Motor neuron (in vitro differentiated cells): ENCODE data around the gene NR1I2. TPM values are rescaled to one million over a fixed set of nuclear protein-coding genes. Genes with fewer than 3 reads are reported as not detected.
A peak's percentile ranks its signal among the peaks of the same experiment; 100 is the strongest.

Experiments
- ATAC-seq, 8 experiments: fragments of 200-7000 bp; cut with Tn5 transposase; replicated peaks in 6 of 8; 2 replicates each; pipeline ENCODE4 v1.8.0; 2021; ENCODE audit warnings: mild to moderate bottlenecking in 8 of 8, moderate library complexity in 8 of 8
- H3K27ac ChIP-seq, 2 donors: fragments of 250-450 bp; sonication (Bioruptor Pico); 2 replicates each; pipeline ENCODE4 v1.9.0; 2021; ENCODE audit warnings: antibody characterized with exemption in 2 of 2, mild to moderate bottlenecking in 2 of 2, moderate library complexity in 1 of 2
- H3K4me1 ChIP-seq, 2 donors: fragments of 250-450 bp; sonication (Bioruptor Pico); replicated peaks in 1 of 2; 2 replicates each; pipeline ENCODE4 v1.6.1; 2021; ENCODE audit warnings: antibody characterized with exemption in 2 of 2, mild to moderate bottlenecking in 2 of 2, moderate library complexity in 1 of 2
- H3K4me3 ChIP-seq, 5 donors: fragments of 250-450 bp; sonication (Bioruptor Pico); 2 replicates each; pipeline ENCODE4 v1.9.0; 2021; ENCODE audit warnings: antibody characterized with exemption in 5 of 5, mild to moderate bottlenecking in 5 of 5, moderate library complexity in 4 of 5
- WGBS, 10 experiments: fragments of 450-650 bp; shearing (Covaris generic); methylation state at CpG; one replicate each; pipeline ENCODE4 v1.0.0; 2022; 5-methylcytosine and 5-hydroxymethylcytosine counted together
- in situ Hi-C, 9 experiments: fragments of 400-800 bp; cut with MboI; loops; one replicate each; pipeline ENCODE4 v1.15.0; 2021; ENCODE audit warnings: low sequenced_read_pairs in 9 of 9, low pct_unique_long_range_greater_than_20kb in 2 of 9; ENCODE audit not compliant: unreplicated experiment in 9 of 9
- total RNA-seq, 8 experiments: library from RNA; unstranded; fragments of 300-600 nt; gene quantifications; 2 replicates each; pipeline versions ENCODE4 v1.2.3 to v1.2.4, GENCODE V29; 2022

Gene NR1I2
- under 1 TPM in 7 of 8 experiments, not detected in 1; 0.07 to 0.76 (median 0.33) TPM for total RNA-seq

DNA sequence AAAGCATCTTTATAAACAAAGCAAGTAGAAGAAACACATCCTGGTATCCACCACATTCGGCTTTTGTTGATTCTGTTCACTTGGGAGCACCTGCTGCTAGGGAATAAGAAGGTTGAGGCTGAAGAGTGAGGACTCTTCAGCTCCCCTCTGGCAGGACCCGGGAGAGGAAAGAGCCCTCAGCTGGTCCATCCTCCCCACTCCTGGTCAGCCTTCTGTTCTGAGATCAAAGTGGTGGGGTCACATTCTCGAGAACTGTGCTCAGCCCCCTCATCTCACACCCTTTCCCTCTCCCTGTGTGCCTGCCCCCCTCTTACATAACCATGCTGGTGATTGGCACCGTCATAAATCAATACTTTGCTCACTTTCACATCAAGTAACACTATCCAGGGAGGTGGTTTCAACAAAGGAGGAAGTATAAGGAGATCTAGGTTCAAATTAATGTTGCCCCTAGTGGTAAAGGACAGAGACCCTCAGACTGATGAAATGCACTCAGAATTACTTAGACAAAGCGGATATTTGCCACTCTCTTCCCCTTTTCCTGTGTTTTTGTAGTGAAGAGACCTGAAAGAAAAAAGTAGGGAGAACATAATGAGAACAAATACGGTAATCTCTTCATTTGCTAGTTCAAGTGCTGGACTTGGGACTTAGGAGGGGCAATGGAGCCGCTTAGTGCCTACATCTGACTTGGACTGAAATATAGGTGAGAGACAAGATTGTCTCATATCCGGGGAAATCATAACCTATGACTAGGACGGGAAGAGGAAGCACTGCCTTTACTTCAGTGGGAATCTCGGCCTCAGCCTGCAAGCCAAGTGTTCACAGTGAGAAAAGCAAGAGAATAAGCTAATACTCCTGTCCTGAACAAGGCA, at the start of gene NR1I2:
TSS of gene NR1I2 (plus strand) at position 772 of the 869 bp plus-strand sequence.
- no peaks in the 10 kb centered on the region for H3K4me1 ChIP-seq
- H3K27ac ChIP-seq = no peak within 1 kb of the TSS
- no peak for ATAC-seq
- no peak within 1 kb of the TSS for H3K4me3 ChIP-seq
- in situ Hi-C loops = no loop called here
- 40 to 100% (median 70%) methylated on average over 1 to 8 of the region's 10 CpGs; no CpG with 5 or more reads in 1 of the 10 experiments for WGBS, 10 experiments

DNA sequence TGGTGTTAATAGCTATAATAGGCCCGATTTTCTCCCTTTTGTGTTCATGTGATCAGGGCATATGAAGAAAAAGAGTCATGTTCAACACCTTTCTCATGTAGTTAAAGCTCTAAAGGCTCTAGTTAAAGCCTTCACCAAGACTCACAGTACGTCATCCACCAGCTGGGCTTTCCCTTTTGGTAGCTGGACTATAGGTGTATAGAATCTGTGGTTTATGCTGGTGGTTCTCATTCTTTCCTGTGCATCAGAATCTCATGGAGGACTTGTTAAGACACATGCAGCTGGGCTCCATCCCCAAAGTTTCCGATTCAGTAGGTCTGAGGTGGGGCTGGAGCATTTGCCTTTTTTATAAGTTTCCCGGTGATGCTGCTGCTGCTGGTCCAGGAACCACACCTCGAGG, 48.1 kb upstream of the NR1I2 start:
- WGBS, 10 experiments = 83 to 100% (median 90%) methylated on average over 1 to 5 of the region's 5 CpGs; no CpG with 5 or more reads in 4 of the 10 experiments
- no peak for ATAC-seq
- no peak overlapping the region for H3K4me3 ChIP-seq
- no peak overlapping the region for H3K27ac ChIP-seq
- peaks cover 0 to 3% of the 10 kb centered on the region in 2 donors for H3K4me1 ChIP-seq
- in situ Hi-C loops = no loop called here

DNA sequence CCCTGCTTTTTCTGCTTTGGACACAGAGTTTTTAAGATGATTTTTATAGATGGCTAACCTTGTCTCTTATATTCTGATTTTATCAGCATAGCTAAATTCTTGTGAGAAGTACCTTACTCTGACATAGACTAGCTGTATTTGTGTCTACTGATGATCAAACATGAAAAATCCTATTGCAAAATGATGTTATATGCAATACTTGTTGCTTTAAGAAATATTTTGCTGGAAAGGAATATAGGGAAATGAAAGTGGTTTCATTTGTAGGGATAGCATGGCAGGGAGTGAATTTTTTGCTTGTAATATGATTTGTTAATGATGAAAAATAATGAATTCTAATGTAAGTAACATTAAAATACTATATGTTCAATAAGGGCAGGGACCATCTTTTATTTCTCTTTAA, 43.2 kb upstream of the NR1I2 start:
- Histone ChIP-seq H3K27ac (no peak overlapping the region), H3K4me1 (no peaks in the 10 kb centered on the region), H3K4me3 (no peak overlapping the region)
- ATAC-seq = no peak
- in situ Hi-C loops = no loop called here

DNA sequence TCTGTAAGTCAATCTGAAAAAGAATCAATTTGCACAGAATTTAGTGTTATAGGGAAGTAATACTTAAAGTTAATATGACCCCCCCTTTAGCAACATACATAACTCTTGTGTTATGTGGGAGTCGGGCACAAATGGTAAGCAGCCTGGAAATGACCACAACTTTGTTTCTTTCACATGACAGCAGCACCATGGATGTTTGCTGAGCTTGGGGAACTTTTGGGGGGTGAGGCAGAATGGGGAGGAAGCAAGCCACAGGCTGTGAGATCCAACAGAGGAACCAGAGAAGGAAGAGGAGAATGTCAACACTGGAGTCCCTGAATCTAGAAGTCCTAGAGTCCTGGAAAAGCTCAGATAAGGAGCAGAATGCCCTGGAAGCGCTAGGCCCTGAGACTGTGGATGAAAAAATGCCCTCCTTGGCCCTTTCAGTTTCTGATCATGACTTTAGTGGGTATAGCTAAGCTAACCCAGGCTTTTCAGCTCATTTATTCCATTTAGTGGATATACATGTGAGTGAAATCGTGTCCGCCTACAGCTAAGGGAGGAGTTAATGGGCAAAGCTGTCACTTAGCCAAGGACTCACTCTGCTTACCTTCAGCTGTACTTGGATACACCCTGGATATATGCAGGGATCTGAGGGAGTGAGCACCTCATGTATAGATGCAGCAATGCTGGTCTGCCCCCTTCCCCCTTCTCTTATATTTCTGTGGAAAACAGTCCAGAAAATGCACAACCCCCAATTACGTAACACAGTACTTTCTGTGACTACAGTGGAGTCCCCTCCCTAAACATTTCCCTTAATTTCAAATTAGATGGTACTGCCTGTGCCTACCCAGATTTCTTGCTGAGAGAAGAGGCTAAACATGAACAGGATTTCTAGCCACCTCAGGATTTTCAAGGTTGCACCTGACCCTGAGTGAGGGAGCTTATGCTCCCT, 40.0 kb upstream of the NR1I2 start:
- ATAC-seq = peak in 2 of 8 experiments; percentile 61 to 89
- WGBS, 10 experiments = 60 to 100% (median 93%) methylated on average over 1 to 4 of the region's 5 CpGs; no CpG with 5 or more reads in 1 of the 10 experiments
- Histone ChIP-seq H3K27ac (no peak overlapping the region), H3K4me3 (no peak overlapping the region), H3K4me1 (no peaks in the 10 kb centered on the region)
- in situ Hi-C loops = no loop called here

DNA sequence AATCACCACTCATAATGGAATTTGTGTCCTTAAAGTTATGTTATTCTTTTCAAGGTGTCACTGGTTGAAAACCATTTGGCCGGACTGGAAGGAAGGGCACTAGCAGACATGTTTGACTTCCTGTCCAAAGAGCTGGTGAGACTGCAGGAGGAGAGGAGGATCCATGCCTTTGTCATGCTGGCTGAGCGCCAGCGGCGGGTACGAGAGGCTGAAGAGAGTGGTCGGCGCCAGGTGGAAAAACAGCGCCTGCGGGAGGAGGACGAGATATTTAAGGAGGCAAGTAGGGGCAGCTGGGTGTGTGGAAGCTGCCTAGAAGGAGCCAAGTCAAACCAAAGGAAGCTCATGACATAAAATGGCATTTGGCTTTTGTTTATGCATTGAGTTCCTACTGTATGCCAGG, 38.0 kb upstream of the NR1I2 start:
- Histone ChIP-seq H3K27ac (no peak overlapping the region), H3K4me3 (no peak overlapping the region), H3K4me1 (no peaks in the 10 kb centered on the region)
- in situ Hi-C loops = no loop called here
- no peak for ATAC-seq
- WGBS, 10 experiments = 62 to 100% (median 91%) methylated on average over 1 to 9 of the region's 10 CpGs; no CpG with 5 or more reads in 2 of the 10 experiments

DNA sequence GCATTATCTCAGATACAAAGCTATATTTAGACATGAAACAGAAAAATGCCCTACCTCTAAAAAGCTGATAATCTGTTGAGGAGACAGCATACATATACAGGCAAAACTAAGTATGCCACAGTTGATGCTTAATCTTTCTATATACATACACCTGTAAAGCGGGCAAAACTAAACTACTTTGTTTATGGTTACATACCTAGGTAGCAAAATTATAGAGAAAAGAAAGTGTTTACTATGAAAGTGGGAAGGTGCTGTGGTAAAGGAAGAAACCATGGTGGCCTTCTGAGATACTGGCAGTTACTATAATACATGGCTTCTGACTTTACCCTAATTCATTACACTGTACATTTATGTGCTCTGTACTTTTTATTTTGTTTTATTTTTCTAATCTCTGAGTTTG, 36.0 kb upstream of the NR1I2 start:
- 30 to 100% (median 82%) methylated on average over 1 of the region's 1 CpG; no CpG with 5 or more reads in 2 of the 10 experiments for WGBS, 10 experiments
- Histone ChIP-seq H3K4me1 (no peaks in the 10 kb centered on the region), H3K4me3 (no peak overlapping the region), H3K27ac (no peak overlapping the region)
- in situ Hi-C loops = no loop called here
- ATAC-seq = no peak

DNA sequence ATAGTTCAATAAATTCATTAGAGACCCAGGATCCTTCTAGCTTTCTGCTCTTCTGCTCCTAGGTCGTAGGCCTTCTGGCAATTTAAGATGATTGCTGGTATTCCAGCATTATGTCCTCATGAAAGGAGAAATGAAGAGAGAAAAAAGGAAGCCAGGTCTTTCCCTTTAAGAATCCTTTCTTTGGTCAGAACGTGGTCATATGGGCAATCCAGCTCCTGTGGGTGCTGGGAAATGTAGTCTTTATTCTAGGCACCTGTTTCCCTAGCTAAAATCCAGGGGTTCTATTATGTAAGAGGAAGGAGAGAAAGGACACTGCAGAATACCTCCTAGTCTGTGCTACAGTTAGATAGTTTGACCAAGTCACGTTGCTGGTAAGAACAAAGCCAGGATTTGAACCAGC, 35.5 kb upstream of the NR1I2 start:
- Histone ChIP-seq H3K4me1 (no peaks in the 10 kb centered on the region), H3K27ac (no peak overlapping the region), H3K4me3 (no peak overlapping the region)
- in situ Hi-C loops = no loop called here
- no peak for ATAC-seq
- WGBS, 10 experiments = 0 to 100% (median 59%) methylated on average over 1 to 3 of the region's 3 CpGs; no CpG with 5 or more reads in 1 of the 10 experiments

DNA sequence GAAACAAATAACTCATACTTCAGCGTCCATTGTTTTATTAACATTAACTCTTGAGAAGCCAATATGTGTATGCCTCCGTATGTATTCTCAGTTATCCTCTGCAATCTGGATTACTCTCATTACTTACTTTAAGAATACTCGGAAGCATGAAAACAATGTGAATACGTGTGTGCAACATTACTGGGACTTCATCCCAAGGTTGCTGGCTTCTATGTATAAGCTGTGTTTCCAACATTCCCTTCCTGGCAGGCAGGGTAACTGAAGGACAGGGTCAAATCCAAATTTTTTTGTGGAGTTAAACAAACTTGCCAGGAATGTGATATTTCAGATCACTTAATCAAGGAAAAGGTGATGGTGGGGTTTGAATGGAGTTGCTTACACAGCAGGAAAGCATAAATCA, 34.5 kb upstream of the NR1I2 start:
- no peak overlapping the region for H3K27ac ChIP-seq
- H3K4me3 ChIP-seq = no peak overlapping the region
- ATAC-seq = no peak
- no peaks in the 10 kb centered on the region for H3K4me1 ChIP-seq
- WGBS, 10 experiments = 33 to 100% (median 91%) methylated on average over 1 to 4 of the region's 4 CpGs; no CpG with 5 or more reads in 1 of the 10 experiments
- in situ Hi-C loops = no loop called here

DNA sequence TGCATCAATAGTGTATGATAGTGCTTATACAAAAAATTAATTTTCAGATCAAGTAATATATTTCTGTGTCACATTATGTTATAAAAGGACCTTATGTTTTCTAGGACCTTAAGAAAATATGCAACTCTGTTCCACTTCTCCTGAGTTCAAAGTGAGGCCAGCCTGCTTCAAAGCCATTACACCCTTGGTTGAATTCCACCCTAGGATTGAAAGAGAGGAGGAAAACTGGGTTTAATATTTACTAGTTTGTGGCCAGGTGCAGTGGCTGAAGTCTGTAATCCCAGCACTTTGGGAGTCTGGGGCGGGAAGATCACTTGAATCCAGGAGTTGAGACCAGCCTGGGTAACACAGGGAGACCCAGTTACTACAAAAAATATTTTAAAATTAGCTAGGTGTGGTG, 32.9 kb upstream of the NR1I2 start:
- WGBS, 10 experiments = 0 to 100% (median 86%) methylated on average over 1 of the region's 1 CpG; no CpG with 5 or more reads in 3 of the 10 experiments

DNA sequence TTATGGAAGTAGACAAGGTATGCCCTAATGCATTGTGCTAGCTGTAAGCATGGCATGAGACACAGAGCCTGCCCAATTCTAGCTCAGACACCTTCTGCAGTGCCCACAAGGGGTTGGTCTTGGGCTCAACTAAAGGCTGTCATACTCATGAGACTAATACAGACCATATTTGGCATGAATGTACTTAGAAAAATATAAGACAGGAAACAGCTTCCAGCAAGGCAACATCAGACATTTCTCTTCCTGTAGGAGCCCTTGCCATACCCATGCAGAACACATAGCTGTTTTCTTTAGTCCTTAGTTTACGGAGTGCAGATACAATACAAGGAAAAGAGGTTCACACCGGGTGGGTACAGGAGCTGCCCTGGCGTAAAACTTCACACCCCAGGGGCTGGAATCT, 30.5 kb upstream of the NR1I2 start:
- Histone ChIP-seq H3K4me3 (no peak overlapping the region), H3K4me1 (no peaks in the 10 kb centered on the region), H3K27ac (no peak overlapping the region)
- in situ Hi-C loops = no loop called here
- 33 to 100% (median 93%) methylated on average over 1 to 3 of the region's 3 CpGs; no CpG with 5 or more reads in 3 of the 10 experiments for WGBS, 10 experiments
- ATAC-seq = no peak

More for the DNA sequence above, 32.9 kb upstream of the NR1I2 start:
- no peak for ATAC-seq
- Histone ChIP-seq H3K4me1 (no peaks in the 10 kb centered on the region), H3K4me3 (no peak overlapping the region), H3K27ac (no peak overlapping the region)
- in situ Hi-C loops = no loop called here

DNA sequence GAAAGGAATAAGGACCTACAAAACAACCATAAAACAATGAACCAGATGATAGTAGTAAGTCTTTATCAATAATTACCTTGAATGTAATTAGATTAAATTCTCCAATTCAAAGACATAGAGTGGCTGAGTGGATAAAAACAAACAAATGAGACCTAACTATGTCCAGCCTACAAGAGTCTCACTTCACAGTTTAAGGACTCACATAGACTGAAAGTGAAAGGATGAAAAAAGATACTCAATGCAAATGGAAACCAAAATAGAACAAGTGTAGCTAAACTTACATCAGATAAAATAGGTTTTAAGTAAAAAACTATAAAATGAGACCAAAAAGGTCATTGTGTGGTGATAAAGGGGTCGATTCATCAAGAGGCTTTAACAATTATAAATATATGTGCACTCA, 21.9 kb upstream of the NR1I2 start:
- in situ Hi-C loops = no loop called here
- WGBS, 10 experiments = 12 to 100% (median 61%) methylated on average over 1 of the region's 1 CpG
- ATAC-seq = no peak
- H3K27ac ChIP-seq = no peak overlapping the region
- no peak overlapping the region for H3K4me3 ChIP-seq
- H3K4me1 ChIP-seq = no peaks in the 10 kb centered on the region

DNA sequence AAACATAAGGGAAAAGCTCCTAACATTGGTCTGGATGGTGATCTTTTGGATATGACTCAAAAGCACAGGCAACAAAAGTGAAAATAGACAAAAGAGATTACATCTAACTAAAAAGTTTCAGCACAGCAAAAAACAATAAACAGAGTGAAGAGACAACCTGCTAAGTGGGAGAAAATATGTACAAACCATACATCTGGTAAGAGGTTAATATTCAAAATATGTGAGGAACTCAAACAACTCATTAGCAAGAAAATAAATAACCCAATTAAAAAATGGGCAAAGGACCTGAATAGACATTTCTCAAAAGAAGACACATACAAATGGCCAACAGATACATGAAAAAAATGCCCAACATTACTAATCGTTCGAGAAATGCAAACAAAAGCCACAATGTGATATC, 19.0 kb upstream of the NR1I2 start:
- Histone ChIP-seq H3K4me3 (no peak overlapping the region), H3K27ac (no peak overlapping the region), H3K4me1 (no peaks in the 10 kb centered on the region)
- 0 to 100% (median 89%) methylated on average over 1 to 2 of the region's 2 CpGs; no CpG with 5 or more reads in 2 of the 10 experiments for WGBS, 10 experiments
- no peak for ATAC-seq
- in situ Hi-C loops = no loop called here

DNA sequence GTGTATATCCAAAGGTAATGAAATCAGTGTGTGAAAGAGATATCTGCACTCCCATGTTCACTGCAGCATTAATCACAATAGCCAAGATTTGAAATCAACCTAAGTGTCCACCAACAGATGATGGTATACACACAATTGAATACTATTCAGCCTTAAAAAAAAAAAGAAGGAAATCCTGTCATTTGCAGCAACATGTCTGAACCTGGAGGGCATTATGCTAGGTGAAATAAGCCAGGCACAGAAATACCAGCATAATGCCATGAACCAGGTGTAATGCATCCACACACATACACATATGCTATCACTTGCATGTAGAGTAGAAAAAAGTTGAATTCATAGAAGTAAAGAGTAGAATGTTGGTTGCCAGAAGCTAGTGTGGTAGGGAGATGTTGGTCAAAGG, 18.4 kb upstream of the NR1I2 start:
- H3K27ac ChIP-seq = no peak overlapping the region
- ATAC-seq = no peak
- H3K4me1 ChIP-seq = no peaks in the 10 kb centered on the region
- in situ Hi-C loops = no loop called here
- H3K4me3 ChIP-seq = no peak overlapping the region
